HEK293T (cell line): ENCODE results near the gene NLN.
"Not testable (repeated sequence)": the region's sequence is repeated elsewhere in the genome, so short reads cannot be mapped to it uniquely, and the experiment has no call there.

Experiments
- ARNT ChIP-seq: fragments of 450-650 bp; IDR thresholded peaks from 2 replicates; pipeline ENCODE4 v1.6.1; 2017; ENCODE audit warnings: mild to moderate bottlenecking
- FOXA1 ChIP-seq: fragments of 450-650 bp; IDR thresholded peaks from 2 replicates; pipeline ENCODE4 v1.6.1; 2016; ENCODE audit warnings: mild to moderate bottlenecking
- FOXM1 ChIP-seq: fragments of 450-650 bp; IDR thresholded peaks from 2 replicates; pipeline ENCODE4 v1.6.1; 2017; ENCODE audit warnings: mild to moderate bottlenecking, borderline replicate concordance
- HDGF ChIP-seq: fragments of 450-650 bp; IDR thresholded peaks from 2 replicates; pipeline ENCODE4 v1.6.1; 2017; ENCODE audit warnings: antibody characterized with exemption, borderline replicate concordance
- SUZ12 ChIP-seq: fragments of 450-650 bp; IDR thresholded peaks from 2 replicates; pipeline ENCODE4 v1.6.1; 2016; ENCODE audit warnings: mild to moderate bottlenecking
- TARDBP ChIP-seq: fragments of 450-650 bp; IDR thresholded peaks from 2 replicates; pipeline ENCODE4 v1.6.1; 2016

DNA sequence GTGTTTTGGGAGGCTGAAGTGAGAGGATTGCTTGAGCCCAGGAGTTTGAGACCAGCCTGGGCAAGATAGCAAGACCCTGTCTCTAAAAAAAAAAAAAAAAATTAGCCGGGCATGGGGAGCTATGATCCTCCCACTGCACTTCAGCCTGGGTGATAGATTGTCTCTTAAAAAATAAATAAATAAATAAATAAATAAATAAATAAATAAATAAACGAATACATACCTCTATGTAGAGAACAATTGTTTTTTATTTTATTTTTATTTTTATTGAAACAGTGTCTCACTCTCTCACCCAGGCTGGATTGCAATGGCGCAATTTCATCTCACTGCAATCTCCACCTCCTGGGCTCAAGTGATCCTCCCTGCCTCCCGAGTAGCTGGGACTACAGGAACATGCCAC lies 122.8 kb downstream of the NLN start:
- not testable (repeated sequence) for TF ChIP-seq SUZ12, FOXA1, ARNT, TARDBP, HDGF, FOXM1
